ENCODE data around the gene AKAP1. TPM values are rescaled to one million over a fixed set of nuclear protein-coding genes. Genes with fewer than 3 reads are reported as not detected.

The AKAP1 gene
- total and polyA plus RNA-seq, 9 of the 15 experiments (the other 6 are each of a cell fraction or from before 2014, with no cell fraction given): 12.9 to 63.8 (median 36.4) TPM

DNA sequence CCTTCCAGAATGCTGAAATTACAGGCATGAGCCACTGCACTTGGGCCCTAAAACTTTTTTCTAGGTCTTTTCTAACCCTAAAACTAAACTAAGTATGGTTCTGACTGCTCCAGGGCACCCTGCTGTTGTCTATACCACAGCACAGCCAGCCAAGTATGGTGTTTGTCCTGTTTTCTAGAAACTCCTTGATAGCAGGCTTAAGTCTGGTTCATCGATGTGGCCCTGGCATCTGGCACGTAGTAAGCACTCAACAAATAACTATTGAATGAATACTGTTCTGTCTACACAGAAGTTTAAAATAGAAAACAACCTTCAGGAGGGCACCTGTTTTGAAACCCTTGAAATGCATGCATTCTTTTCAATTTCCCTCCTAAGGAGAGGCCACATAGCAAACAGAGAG, 44.5 kb upstream of the AKAP1 start:
- BruUV-seq (replicated peaks): no TSS peak

More for the DNA sequence above, 44.5 kb upstream of the AKAP1 start:
- TF ChIP-seq, protein P1, sequence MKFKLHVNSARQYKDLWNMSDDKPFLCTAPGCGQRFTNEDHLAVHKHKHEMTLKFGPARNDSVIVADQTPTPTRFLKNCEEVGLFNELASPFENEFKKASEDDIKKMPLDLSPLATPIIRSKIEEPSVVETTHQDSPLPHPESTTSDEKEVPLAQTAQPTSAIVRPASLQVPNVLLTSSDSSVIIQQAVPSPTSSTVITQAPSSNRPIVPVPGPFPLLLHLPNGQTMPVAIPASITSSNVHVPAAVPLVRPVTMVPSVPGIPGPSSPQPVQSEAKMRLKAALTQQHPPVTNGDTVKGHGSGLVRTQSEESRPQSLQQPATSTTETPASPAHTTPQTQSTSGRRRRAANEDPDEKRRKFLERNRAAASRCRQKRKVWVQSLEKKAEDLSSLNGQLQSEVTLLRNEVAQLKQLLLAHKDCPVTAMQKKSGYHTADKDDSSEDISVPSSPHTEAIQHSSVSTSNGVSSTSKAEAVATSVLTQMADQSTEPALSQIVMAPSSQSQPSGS (CRISPR knock-in tag; IDR thresholded peaks at IDR 0.05): no peak
- TF ChIP-seq RBM22 (IDR thresholded peaks at IDR 0.05; ENCODE audit: low read depth, low read length, poor library complexity, severe bottlenecking) (no peak), MEF2D (tag; conservative IDR thresholded peaks at IDR 0.05; ENCODE audit: low read depth) (no peak), FOS (IDR thresholded peaks at IDR 0.05; ENCODE audit: extremely low read depth, insufficient read length) (no peak), ZNF717 (CRISPR knock-in tag; IDR thresholded peaks at IDR 0.05) (no peak), PCBP1 (IDR thresholded peaks at IDR 0.05; ENCODE audit: low read depth, low read length, poor library complexity, severe bottlenecking) (no peak), MCM3 (IDR thresholded peaks at IDR 0.05) (no peak), TBL1XR1 (IDR thresholded peaks at IDR 0.05; ENCODE audit: low read length in 2 of 2) (no peak), MTF1 (CRISPR knock-in tag; IDR thresholded peaks at IDR 0.05; ENCODE audit: borderline replicate concordance) (no peak), SREBF1 (IDR thresholded peaks at IDR 0.05; ENCODE audit: borderline replicate concordance, low read depth, low read length) (no peak)
- TF ChIP-seq, protein P2, sequence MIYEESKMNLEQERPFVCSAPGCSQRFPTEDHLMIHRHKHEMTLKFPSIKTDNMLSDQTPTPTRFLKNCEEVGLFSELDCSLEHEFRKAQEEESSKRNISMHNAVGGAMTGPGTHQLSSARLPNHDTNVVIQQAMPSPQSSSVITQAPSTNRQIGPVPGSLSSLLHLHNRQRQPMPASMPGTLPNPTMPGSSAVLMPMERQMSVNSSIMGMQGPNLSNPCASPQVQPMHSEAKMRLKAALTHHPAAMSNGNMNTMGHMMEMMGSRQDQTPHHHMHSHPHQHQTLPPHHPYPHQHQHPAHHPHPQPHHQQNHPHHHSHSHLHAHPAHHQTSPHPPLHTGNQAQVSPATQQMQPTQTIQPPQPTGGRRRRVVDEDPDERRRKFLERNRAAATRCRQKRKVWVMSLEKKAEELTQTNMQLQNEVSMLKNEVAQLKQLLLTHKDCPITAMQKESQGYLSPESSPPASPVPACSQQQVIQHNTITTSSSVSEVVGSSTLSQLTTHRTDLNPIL (CRISPR knock-in tag; IDR thresholded peaks at IDR 0.05): no peak
- ChIA-PET CTCF (ENCODE audit: low intra/inter-chr PET ratio) (no interaction called here), POLR2A (interaction anchor here (1.0 kb wide), 1 partner anchor 10 kb away, joined by 4 read pairs; no protein-coding TSS in a partner anchor)
- no peaks in the 10 kb centered on the region for H3K9me1 ChIP-seq (ENCODE audit: control insufficient read depth, insufficient read depth, low read length)
- intact Hi-C loops (cut with micrococcal nuclease) (no loop called here), in situ Hi-C loops (cut with MboI) (no loop called here)
- H3K9me3 ChIP-seq (replicated peaks; ENCODE audit: control insufficient read depth, insufficient read depth, low read depth, low read length): no peaks in the 10 kb centered on the region
- H3K36me3 ChIP-seq (ENCODE audit: control insufficient read depth, insufficient read depth, low read length): no peaks in the 10 kb centered on the region
- no peaks in the 10 kb centered on the region for H4K20me1 ChIP-seq (replicated peaks; ENCODE audit: control insufficient read depth, insufficient read depth, low read length)
- no peak overlapping the region for H3K4me3 ChIP-seq
- no peak overlapping the region for H3K9ac ChIP-seq (ENCODE audit: insufficient read depth in 1 of 2, low read depth in 2 of 2, low read length in 2 of 2)
- 46% methylated on average over 2 of the region's 2 CpGs for WGBS (ENCODE audit: insufficient coverage, low coverage, missing lambda C conversion rate)
- H3K4me2 ChIP-seq (ENCODE audit: insufficient read depth, low read length): no peak overlapping the region
- peaks cover 0 to 5% of the 10 kb centered on the region in 2 experiments; a peak in 1 of 5 replicates for H3K27me3 ChIP-seq (ENCODE audit: control insufficient read depth in 2 of 2, insufficient read depth in 2 of 2, low read length in 2 of 2)
- ATAC-seq (no peak), DNase-seq (ENCODE audit: extremely low read depth in 1 of 4, low spot score in 3 of 4) (no peak), FAIRE-seq (no peak)
- H3K79me2 ChIP-seq (ENCODE audit: control insufficient read depth, insufficient read depth, low read length): no peaks in the 10 kb centered on the region
- peak overlapping the region; percentile 22; the same call in 1 of the 2 replicates for H2AFZ ChIP-seq (ENCODE audit: low read depth, low read length)
- no peak overlapping the region for H3K27ac ChIP-seq (ENCODE audit: extremely low read depth, low read depth, low read length)
- peaks cover 3 to 4% of the 10 kb centered on the region in 2 experiments; a peak in 3 of 5 replicates for H3K4me1 ChIP-seq (replicated peaks in 1 of 2; ENCODE audit: control insufficient read depth in 2 of 2, insufficient read depth in 2 of 2, low read length in 2 of 2)

All from K562 (cell line).